ENCODE data around the gene NDUFV2.

The NDUFV2 gene

DNA sequence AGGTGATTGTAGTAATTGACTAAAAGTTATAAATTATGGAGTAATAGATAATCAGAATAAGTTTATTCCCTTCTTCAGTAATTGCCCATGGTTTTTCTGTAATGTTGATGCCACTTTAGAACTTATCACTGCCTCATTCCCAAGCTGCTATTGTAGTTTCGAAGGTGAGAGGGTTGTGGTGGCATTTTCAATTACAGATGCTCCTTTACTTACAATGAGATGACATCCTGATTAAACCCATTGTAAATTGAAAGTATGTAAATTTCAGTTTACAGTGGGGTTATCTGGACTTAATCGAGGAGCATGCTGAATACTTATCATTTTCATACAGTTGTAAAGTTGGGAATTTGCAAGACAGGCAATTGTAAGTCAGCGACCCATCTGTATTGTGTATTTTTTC lies 2.9 kb downstream of the NDUFV2 start:
- H3K9me2 ChIP-seq (ENCODE audit: low read depth, low read length) = no peaks in the 10 kb centered on the region
- no peaks in the 10 kb centered on the region for H3F3A ChIP-seq (ENCODE audit: insufficient read depth, low read length)
- peaks cover 49% of the 10 kb centered on the region for H3K36me3 ChIP-seq (ENCODE audit: insufficient read depth, low read length)
- peaks cover 7% of the 10 kb centered on the region; the same call in 1 of the 2 replicates for H4K20me1 ChIP-seq (ENCODE audit: insufficient read depth, low read length)
- H3K4me2 ChIP-seq (ENCODE audit: low read length) = peak overlapping the region; percentile 94
- H3K27ac ChIP-seq (ENCODE audit: low read depth, low read length, poor library complexity, severe bottlenecking) = no peak overlapping the region
- peaks cover 71% of the 10 kb centered on the region for H3K4me1 ChIP-seq (ENCODE audit: insufficient read depth, low read length, severe bottlenecking)
- no peak for TF ChIP-seq EZH2 (IDR thresholded peaks at IDR 0.05; ENCODE audit: borderline replicate concordance, low read length)
- TF ChIP-seq, protein P1, sequence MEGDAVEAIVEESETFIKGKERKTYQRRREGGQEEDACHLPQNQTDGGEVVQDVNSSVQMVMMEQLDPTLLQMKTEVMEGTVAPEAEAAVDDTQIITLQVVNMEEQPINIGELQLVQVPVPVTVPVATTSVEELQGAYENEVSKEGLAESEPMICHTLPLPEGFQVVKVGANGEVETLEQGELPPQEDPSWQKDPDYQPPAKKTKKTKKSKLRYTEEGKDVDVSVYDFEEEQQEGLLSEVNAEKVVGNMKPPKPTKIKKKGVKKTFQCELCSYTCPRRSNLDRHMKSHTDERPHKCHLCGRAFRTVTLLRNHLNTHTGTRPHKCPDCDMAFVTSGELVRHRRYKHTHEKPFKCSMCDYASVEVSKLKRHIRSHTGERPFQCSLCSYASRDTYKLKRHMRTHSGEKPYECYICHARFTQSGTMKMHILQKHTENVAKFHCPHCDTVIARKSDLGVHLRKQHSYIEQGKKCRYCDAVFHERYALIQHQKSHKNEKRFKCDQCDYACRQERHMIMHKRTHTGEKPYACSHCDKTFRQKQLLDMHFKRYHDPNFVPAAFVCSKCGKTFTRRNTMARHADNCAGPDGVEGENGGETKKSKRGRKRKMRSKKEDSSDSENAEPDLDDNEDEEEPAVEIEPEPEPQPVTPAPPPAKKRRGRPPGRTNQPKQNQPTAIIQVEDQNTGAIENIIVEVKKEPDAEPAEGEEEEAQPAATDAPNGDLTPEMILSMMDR (IDR thresholded peaks at IDR 0.05; ENCODE audit: low read length) = no peak
- peaks cover 76% of the 10 kb centered on the region for H3K79me2 ChIP-seq (ENCODE audit: insufficient read depth, low read length)
- H3K4me3 ChIP-seq (ENCODE audit: low read depth, low read length, poor library complexity, severe bottlenecking) = peak overlapping the region; percentile 84
- H3K9me3 ChIP-seq (ENCODE audit: low read length) = no peaks in the 10 kb centered on the region
- H2AFZ ChIP-seq (ENCODE audit: low read length) = no peak overlapping the region
- H3K9ac ChIP-seq (ENCODE audit: low read length) = peak overlapping the region; percentile 91
- H3K27me3 ChIP-seq (ENCODE audit: insufficient read depth, low read length) = no peaks in the 10 kb centered on the region

DNA sequence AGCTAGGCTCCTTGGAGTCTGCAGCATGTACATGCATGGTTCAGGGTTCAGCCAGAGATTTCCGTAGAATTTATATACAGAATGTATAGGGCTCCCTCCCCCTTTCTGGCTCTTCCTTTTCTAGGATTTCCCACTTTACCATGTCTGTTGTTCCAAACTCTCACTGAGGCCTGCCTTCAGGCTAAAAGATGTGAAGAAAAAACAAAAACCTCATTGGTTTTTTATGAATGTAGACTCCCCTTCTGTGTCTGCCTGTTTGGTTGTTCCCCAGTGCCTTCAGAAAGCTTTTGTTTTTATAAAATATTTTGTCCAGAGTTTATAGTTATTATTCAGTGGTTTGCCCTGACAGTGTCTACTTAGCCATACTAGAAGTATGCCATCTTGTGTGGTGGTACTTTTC lies 3.6 kb downstream of the NDUFV2 start:
- H3K4me2 ChIP-seq (ENCODE audit: low read length) = peak overlapping the region; percentile 94
- H3K9me3 ChIP-seq (ENCODE audit: low read length) = no peaks in the 10 kb centered on the region
- H3K27ac ChIP-seq (ENCODE audit: low read depth, low read length, poor library complexity, severe bottlenecking) = no peak overlapping the region
- peaks cover 56% of the 10 kb centered on the region for H3K36me3 ChIP-seq (ENCODE audit: insufficient read depth, low read length)
- no peaks in the 10 kb centered on the region for H3K9me2 ChIP-seq (ENCODE audit: low read depth, low read length)
- H3K4me1 ChIP-seq (ENCODE audit: insufficient read depth, low read length, severe bottlenecking) = peaks cover 71% of the 10 kb centered on the region
- H3K9ac ChIP-seq (ENCODE audit: low read length) = peak overlapping the region; percentile 91; the same call in 1 of the 2 replicates
- H2AFZ ChIP-seq (ENCODE audit: low read length) = no peak overlapping the region
- H3F3A ChIP-seq (ENCODE audit: insufficient read depth, low read length) = no peaks in the 10 kb centered on the region
- no peaks in the 10 kb centered on the region for H3K27me3 ChIP-seq (ENCODE audit: insufficient read depth, low read length)
- H3K4me3 ChIP-seq (ENCODE audit: low read depth, low read length, poor library complexity, severe bottlenecking) = peak overlapping the region; percentile 84
- no peak for TF ChIP-seq EZH2 (IDR thresholded peaks at IDR 0.05; ENCODE audit: borderline replicate concordance, low read length)
- TF ChIP-seq, protein P1 (IDR thresholded peaks at IDR 0.05; ENCODE audit: low read length) = no peak
- H3K79me2 ChIP-seq (ENCODE audit: insufficient read depth, low read length) = peaks cover 83% of the 10 kb centered on the region
- H4K20me1 ChIP-seq (ENCODE audit: insufficient read depth, low read length) = peaks cover 7% of the 10 kb centered on the region; the same call in 1 of the 2 replicates

DNA sequence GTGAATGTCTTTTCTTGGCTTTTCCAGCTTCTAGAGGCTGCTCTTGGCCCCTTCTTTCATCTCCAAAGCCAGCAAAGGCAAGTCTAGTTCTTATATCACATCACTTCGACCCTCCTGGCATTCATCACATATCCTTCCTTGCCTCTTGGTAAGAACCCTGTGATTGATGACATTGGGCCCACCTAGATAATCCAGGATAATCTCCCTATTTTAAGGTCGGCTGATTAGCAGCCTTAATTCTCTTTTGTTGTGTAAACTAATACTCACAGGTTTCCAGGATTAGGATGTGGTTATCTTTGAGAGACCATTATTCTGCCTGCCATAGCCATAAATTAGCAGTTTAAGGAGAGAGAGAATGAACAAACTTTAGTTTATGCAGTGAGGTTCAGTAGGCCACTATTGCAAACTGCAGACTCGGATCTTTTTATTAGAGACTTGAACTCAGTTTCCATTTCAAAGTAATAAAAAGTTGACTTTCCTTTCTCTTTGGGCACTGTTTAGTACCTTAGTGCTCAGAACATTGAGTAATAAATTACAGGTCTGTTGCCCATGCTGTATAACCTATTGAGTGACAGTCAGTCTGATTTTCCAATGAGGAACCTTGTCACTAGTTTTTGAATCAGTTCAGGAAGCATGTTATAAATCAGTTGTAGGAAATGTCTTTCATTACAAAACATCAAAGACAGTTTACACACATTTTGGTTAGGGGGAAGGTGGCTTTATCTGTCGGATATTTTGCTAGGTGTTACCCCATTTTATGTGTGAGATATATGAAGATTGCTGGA lies 4.5 kb downstream of the NDUFV2 start:
- Histone ChIP-seq H3K9me3 (ENCODE audit: low read length) (no peaks in the 10 kb centered on the region), H3K27me3 (ENCODE audit: insufficient read depth, low read length) (no peaks in the 10 kb centered on the region), H3K79me2 (ENCODE audit: insufficient read depth, low read length) (peaks cover 92% of the 10 kb centered on the region), H3K4me2 (ENCODE audit: low read length) (peak overlapping the region; percentile 94), H3K36me3 (ENCODE audit: insufficient read depth, low read length) (peaks cover 65% of the 10 kb centered on the region), H3K4me3 (ENCODE audit: low read depth, low read length, poor library complexity, severe bottlenecking) (peak overlapping the region; percentile 84), H4K20me1 (ENCODE audit: insufficient read depth, low read length) (peaks cover 7% of the 10 kb centered on the region; the same call in 1 of the 2 replicates), H3F3A (ENCODE audit: insufficient read depth, low read length) (no peaks in the 10 kb centered on the region), H3K27ac (ENCODE audit: low read depth, low read length, poor library complexity, severe bottlenecking) (no peak overlapping the region), H3K9me2 (ENCODE audit: low read depth, low read length) (no peaks in the 10 kb centered on the region), H3K9ac (ENCODE audit: low read length) (no peak overlapping the region; the same call in 1 of the 2 replicates), H2AFZ (ENCODE audit: low read length) (no peak overlapping the region), H3K4me1 (ENCODE audit: insufficient read depth, low read length, severe bottlenecking) (peaks cover 64% of the 10 kb centered on the region)
- TF ChIP-seq, protein P1 (IDR thresholded peaks at IDR 0.05; ENCODE audit: low read length) = no peak
- TF ChIP-seq EZH2 (IDR thresholded peaks at IDR 0.05; ENCODE audit: borderline replicate concordance, low read length) = no peak

Data from OCI-LY1 (cell line).